ENCODE results near the gene ICA1.
"Not testable (repeated sequence)": the region's sequence is repeated elsewhere in the genome, so short reads cannot be mapped to it uniquely, and the experiment has no call there.

ICA1 gene

GRCh38 chr7:8078418-8078817 is 183.5 kb downstream of the ICA1 start:
- no peaks in the 10 kb centered on the region for H3K27me3 Mint-ChIP-seq

GRCh38 chr7:8070451-8071180 is 191.4 kb downstream of the ICA1 start:
- H3K4me1 Mint-ChIP-seq (ENCODE audit: low read depth): peaks cover 13% of the 10 kb centered on the region
- H3K27me3 Mint-ChIP-seq: no peaks in the 10 kb centered on the region
- H3K9me3 Mint-ChIP-seq (ENCODE audit: low read depth): no peaks in the 10 kb centered on the region
- H3K4me3 Mint-ChIP-seq: no peak overlapping the region
- no peak overlapping the region for H3K27ac Mint-ChIP-seq
- H3K36me3 Mint-ChIP-seq: peaks cover 37% of the 10 kb centered on the region

More at GRCh38 chr7:8078418-8078817, 183.5 kb downstream of the ICA1 start:
- peaks cover 13% of the 10 kb centered on the region for H3K36me3 Mint-ChIP-seq
- peaks cover 4% of the 10 kb centered on the region for H3K4me1 Mint-ChIP-seq (ENCODE audit: low read depth)
- no peak overlapping the region for H3K4me3 Mint-ChIP-seq
- H3K27ac Mint-ChIP-seq: no peak overlapping the region
- no peaks in the 10 kb centered on the region for H3K9me3 Mint-ChIP-seq (ENCODE audit: low read depth)

GRCh38 chr7:8068892-8069686 is 192.9 kb downstream of the ICA1 start:
- peaks cover 40% of the 10 kb centered on the region for H3K36me3 Mint-ChIP-seq
- peaks cover 19% of the 10 kb centered on the region for H3K4me1 Mint-ChIP-seq (ENCODE audit: low read depth)
- H3K9me3 Mint-ChIP-seq (ENCODE audit: low read depth): no peaks in the 10 kb centered on the region
- H3K27me3 Mint-ChIP-seq: no peaks in the 10 kb centered on the region
- H3K27ac Mint-ChIP-seq: no peak overlapping the region
- no peak overlapping the region for H3K4me3 Mint-ChIP-seq

GRCh38 chr7:8065356-8065813 is 196.6 kb downstream of the ICA1 start:
- H3K4me1 Mint-ChIP-seq (ENCODE audit: low read depth): peaks cover 17% of the 10 kb centered on the region
- no peak overlapping the region for H3K27ac Mint-ChIP-seq
- no peak overlapping the region for H3K4me3 Mint-ChIP-seq
- H3K36me3 Mint-ChIP-seq: peaks cover 33% of the 10 kb centered on the region
- no peaks in the 10 kb centered on the region for H3K27me3 Mint-ChIP-seq
- no peaks in the 10 kb centered on the region for H3K9me3 Mint-ChIP-seq (ENCODE audit: low read depth)

- H3K4me1 Mint-ChIP-seq (ENCODE audit: low read depth): peaks cover 17% of the 10 kb centered on the region
- no peaks in the 10 kb centered on the region for H3K27me3 Mint-ChIP-seq
- H3K4me3 Mint-ChIP-seq: no peak overlapping the region
- no peaks in the 10 kb centered on the region for H3K9me3 Mint-ChIP-seq (ENCODE audit: low read depth)
- H3K36me3 Mint-ChIP-seq: peaks cover 36% of the 10 kb centered on the region
- no peak overlapping the region for H3K27ac Mint-ChIP-seq
Measured at GRCh38 chr7:8064828-8065227, 197.1 kb downstream of the ICA1 start.

GRCh38 chr7:8063706-8064297 is 198.2 kb downstream of the ICA1 start:
- peaks cover 17% of the 10 kb centered on the region for H3K4me1 Mint-ChIP-seq (ENCODE audit: low read depth)
- H3K4me3 Mint-ChIP-seq: no peak overlapping the region
- peaks cover 36% of the 10 kb centered on the region for H3K36me3 Mint-ChIP-seq
- H3K27me3 Mint-ChIP-seq: no peaks in the 10 kb centered on the region
- H3K9me3 Mint-ChIP-seq (ENCODE audit: low read depth): no peaks in the 10 kb centered on the region
- no peak overlapping the region for H3K27ac Mint-ChIP-seq

GRCh38 chr7:8063300-8063699 is 198.7 kb downstream of the ICA1 start:
- not testable (repeated sequence) for H3K27me3 Mint-ChIP-seq; H3K9me3 Mint-ChIP-seq (ENCODE audit: low read depth); H3K27ac Mint-ChIP-seq; H3K4me3 Mint-ChIP-seq
- Mint-ChIP-seq H3K36me3 (peaks cover 32% of the 10 kb centered on the region), H3K4me1 (ENCODE audit: low read depth) (peaks cover 15% of the 10 kb centered on the region)

Data from activated naive CD8-positive, alpha-beta T cell (primary cell).